ENCODE data around the gene FAM171A1. TPM values are rescaled to one million over a fixed set of nuclear protein-coding genes. Genes with fewer than 3 reads are reported as not detected.

FAM171A1 gene
- polyA plus RNA-seq, 1 donor (not counting 4 experiments of a cell fraction or from before 2014, with no cell fraction given): 8.8 TPM

DNA sequence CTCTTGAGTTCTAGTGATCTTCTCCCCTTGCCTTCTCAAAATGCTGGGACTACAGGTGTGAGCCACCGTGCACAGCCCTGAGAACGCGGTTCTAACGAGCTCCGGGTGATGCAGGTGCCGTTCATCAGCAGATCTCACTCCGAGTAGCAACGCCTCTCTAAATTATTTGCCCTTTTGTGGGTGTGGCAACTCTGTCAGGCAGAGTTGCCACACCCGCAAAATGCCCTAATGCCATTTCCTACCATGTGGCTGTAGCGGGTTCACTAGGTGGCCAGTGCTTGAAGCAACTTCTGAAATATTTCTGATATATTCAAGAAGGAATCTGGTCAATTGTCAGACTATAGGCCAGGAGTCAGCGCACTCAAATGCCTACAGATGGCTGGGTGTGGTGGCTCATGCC is 139.7 kb downstream of the FAM171A1 start:
- no peak overlapping the region for H3K4me3 ChIP-seq (ENCODE audit: control insufficient read depth in 2 of 3, extremely low read depth in 1 of 3, insufficient read depth in 2 of 3, low read depth in 1 of 3, low read length in 3 of 3)
- no peaks in the 10 kb centered on the region for H4K20me1 ChIP-seq (ENCODE audit: control insufficient read depth, extremely low read depth, insufficient read depth, low read length)
- DNase-seq (ENCODE audit: low read depth, low spot score) (no peak), FAIRE-seq (no peak)
- H2AFZ ChIP-seq (ENCODE audit: control insufficient read depth, low read length): no peak overlapping the region
- H3K9me1 ChIP-seq (ENCODE audit: control insufficient read depth, extremely low read depth, insufficient read depth, low read length): no peaks in the 10 kb centered on the region
- no peak overlapping the region for H3K4me2 ChIP-seq (ENCODE audit: control insufficient read depth, extremely low read depth, insufficient read depth, low read depth, low read length)
- no peaks in the 10 kb centered on the region for H3K79me2 ChIP-seq (ENCODE audit: control insufficient read depth, insufficient read depth, low read length)
- no peak overlapping the region for H3K27ac ChIP-seq (ENCODE audit: control insufficient read depth, insufficient read depth, low read length)
- dilution Hi-C loops (cut with MboI; ENCODE audit: extremely low pct_ligation_motif_present, low sequenced_read_pairs): no loop called here
- no peaks in the 10 kb centered on the region for H3K4me1 ChIP-seq (ENCODE audit: control insufficient read depth, extremely low read depth, insufficient read depth, low read length)
- no peaks in the 10 kb centered on the region for H3K9me3 ChIP-seq (ENCODE audit: control insufficient read depth, low read depth, low read length)
- no peak for TF ChIP-seq EZH2 (IDR thresholded peaks at IDR 0.05; ENCODE audit: low read length)
- TF ChIP-seq, protein P1, sequence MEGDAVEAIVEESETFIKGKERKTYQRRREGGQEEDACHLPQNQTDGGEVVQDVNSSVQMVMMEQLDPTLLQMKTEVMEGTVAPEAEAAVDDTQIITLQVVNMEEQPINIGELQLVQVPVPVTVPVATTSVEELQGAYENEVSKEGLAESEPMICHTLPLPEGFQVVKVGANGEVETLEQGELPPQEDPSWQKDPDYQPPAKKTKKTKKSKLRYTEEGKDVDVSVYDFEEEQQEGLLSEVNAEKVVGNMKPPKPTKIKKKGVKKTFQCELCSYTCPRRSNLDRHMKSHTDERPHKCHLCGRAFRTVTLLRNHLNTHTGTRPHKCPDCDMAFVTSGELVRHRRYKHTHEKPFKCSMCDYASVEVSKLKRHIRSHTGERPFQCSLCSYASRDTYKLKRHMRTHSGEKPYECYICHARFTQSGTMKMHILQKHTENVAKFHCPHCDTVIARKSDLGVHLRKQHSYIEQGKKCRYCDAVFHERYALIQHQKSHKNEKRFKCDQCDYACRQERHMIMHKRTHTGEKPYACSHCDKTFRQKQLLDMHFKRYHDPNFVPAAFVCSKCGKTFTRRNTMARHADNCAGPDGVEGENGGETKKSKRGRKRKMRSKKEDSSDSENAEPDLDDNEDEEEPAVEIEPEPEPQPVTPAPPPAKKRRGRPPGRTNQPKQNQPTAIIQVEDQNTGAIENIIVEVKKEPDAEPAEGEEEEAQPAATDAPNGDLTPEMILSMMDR (optimal IDR thresholded peaks at IDR 0.05 in 1 of 3, IDR thresholded peaks at IDR 0.05 in 1 of 3, conservative IDR thresholded peaks at IDR 0.05 in 1 of 3; ENCODE audit: extremely low read depth in 1 of 3, insufficient read depth in 2 of 3, low read length in 3 of 3): no peak
- no peaks in the 10 kb centered on the region for H3K27me3 ChIP-seq (ENCODE audit: control insufficient read depth, extremely low read depth, insufficient read depth, low read length)
- no peak overlapping the region for H3K9ac ChIP-seq (ENCODE audit: control insufficient read depth, extremely low read depth, insufficient read depth, low read length)
- no peaks in the 10 kb centered on the region for H3K36me3 ChIP-seq (ENCODE audit: control insufficient read depth in 2 of 2, extremely low read depth in 1 of 2, insufficient read depth in 2 of 2, low read length in 2 of 2)

DNA sequence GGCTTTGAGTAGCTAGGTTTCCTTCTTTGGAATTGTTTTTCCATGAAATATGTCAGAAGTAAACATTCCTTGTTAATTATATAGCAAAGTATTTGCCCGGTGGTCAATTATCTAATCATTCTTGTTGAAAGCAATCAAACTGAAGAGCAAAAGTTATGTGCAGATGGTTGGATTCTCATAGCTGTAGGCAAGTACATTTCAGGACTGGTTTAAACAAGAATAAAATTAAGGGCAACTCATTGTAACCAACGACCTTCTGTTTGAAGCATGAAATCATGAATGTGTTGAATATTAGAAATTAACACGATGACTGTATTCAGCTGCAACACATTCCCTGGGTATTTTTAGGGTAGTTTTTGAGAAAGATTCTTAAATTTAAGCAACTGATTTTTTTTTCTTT is 140.8 kb downstream of the FAM171A1 start:
- H3K4me2 ChIP-seq (ENCODE audit: control insufficient read depth, extremely low read depth, insufficient read depth, low read depth, low read length): no peak overlapping the region
- no peaks in the 10 kb centered on the region for H3K4me1 ChIP-seq (ENCODE audit: control insufficient read depth, extremely low read depth, insufficient read depth, low read length)
- TF ChIP-seq, protein P1 (optimal IDR thresholded peaks at IDR 0.05 in 1 of 3, IDR thresholded peaks at IDR 0.05 in 1 of 3, conservative IDR thresholded peaks at IDR 0.05 in 1 of 3; ENCODE audit: extremely low read depth in 1 of 3, insufficient read depth in 2 of 3, low read length in 3 of 3): no peak
- no peak for TF ChIP-seq EZH2 (IDR thresholded peaks at IDR 0.05; ENCODE audit: low read length)
- no peaks in the 10 kb centered on the region for H3K9me1 ChIP-seq (ENCODE audit: control insufficient read depth, extremely low read depth, insufficient read depth, low read length)
- FAIRE-seq (no peak), DNase-seq (ENCODE audit: low read depth, low spot score) (no peak)
- H3K27me3 ChIP-seq (ENCODE audit: control insufficient read depth, extremely low read depth, insufficient read depth, low read length): no peaks in the 10 kb centered on the region
- dilution Hi-C loops (cut with MboI; ENCODE audit: extremely low pct_ligation_motif_present, low sequenced_read_pairs): no loop called here
- H3K36me3 ChIP-seq (ENCODE audit: control insufficient read depth in 2 of 2, extremely low read depth in 1 of 2, insufficient read depth in 2 of 2, low read length in 2 of 2): no peaks in the 10 kb centered on the region
- H2AFZ ChIP-seq (ENCODE audit: control insufficient read depth, low read length): no peak overlapping the region
- no peak overlapping the region for H3K9ac ChIP-seq (ENCODE audit: control insufficient read depth, extremely low read depth, insufficient read depth, low read length)
- H3K79me2 ChIP-seq (ENCODE audit: control insufficient read depth, insufficient read depth, low read length): no peaks in the 10 kb centered on the region
- no peak overlapping the region for H3K27ac ChIP-seq (ENCODE audit: control insufficient read depth, insufficient read depth, low read length)
- H3K4me3 ChIP-seq (ENCODE audit: control insufficient read depth in 2 of 3, extremely low read depth in 1 of 3, insufficient read depth in 2 of 3, low read depth in 1 of 3, low read length in 3 of 3): no peak overlapping the region
- no peaks in the 10 kb centered on the region for H4K20me1 ChIP-seq (ENCODE audit: control insufficient read depth, extremely low read depth, insufficient read depth, low read length)
- H3K9me3 ChIP-seq (ENCODE audit: control insufficient read depth, low read depth, low read length): no peaks in the 10 kb centered on the region
